DMS153 treated with DMSO at 0.1 percent for 48 hours (cell line): Measurements from ENCODE around the gene FAM120A.
A peak's percentile ranks its signal among the peaks of the same experiment; 100 is the strongest.
"Not testable (repeated sequence)": the region's sequence is repeated elsewhere in the genome, so short reads cannot be mapped to it uniquely, and the experiment has no call there.

ENCODE experiments used
- DNase-seq: peaks from one replicate; lab custom pipeline; 2025; ENCODE audit not compliant: unreplicated experiment; lab: John Stamatoyannopoulos, UW

The FAM120A gene

GRCh38 chr9:93450945-93451815 is at the start of gene FAM120A:
FAM120A (plus strand) TSS chr9:93451685; CDS start chr9:93451916, 231 bp downstream.
- peak; percentile 49 for DNase-seq

GRCh38 chr9:93406371-93406770 is 45.1 kb upstream of the FAM120A start:
- DNase-seq = no peak

DNA sequence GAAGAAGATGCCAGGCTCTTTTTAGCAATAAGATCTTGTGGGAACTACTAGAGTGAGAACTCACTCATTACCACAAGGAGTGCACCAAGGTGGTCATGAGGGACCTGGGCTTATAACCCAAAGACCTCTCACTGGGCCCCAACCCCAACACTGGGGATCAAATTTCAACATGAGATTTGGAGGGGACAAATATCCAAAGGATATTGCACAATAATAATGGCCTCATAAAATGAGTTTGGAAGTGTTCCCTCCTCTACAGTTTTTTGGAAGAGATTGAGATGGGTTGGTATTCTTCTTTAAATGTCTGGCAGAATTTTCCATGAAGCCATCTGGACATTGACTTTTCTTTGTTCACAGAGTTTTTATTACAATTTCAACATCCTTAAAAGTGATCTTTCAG is 38.0 kb upstream of the FAM120A start:
- DNase-seq = no peak

- no peak for DNase-seq
Observed at GRCh38 chr9:93415176-93415690, 36.3 kb upstream of the FAM120A start.

DNA sequence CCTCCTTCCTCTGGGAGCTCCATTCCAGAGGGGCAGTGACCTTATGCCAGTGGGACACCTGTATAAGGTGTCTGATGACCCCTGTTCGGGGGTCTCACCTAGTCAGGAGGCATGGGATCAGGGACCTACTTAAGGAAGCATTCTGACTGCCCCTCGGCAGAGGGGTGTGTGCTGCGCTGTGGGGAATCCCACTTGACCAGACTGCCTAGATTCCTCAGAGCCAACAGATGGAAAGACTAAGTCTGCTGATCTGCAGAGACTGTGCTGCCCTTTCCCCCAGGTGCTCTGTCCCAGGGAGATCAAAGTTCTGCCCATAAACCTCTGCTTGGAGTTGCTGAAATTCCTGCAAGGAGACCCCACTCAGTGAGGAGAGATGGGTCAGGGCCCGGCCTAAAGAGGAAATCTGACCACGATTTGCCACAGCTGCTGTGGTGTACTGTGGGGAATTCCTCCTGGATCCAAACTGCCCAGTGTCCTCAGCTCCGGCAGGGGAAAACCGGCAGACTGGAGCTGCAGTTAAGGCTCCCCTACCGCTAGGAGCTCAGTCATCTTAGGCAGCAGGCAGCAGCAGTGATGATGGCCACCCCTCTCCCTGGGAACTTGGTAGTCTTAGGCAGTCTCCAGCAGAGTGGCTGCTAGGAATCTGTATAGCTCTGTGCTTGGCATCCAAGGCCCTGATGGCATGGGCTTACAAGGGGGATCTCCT is 34.8 kb upstream of the FAM120A start:
- no peak for DNase-seq

GRCh38 chr9:93417538-93417937 is 33.9 kb upstream of the FAM120A start:
- DNase-seq = no peak

DNA sequence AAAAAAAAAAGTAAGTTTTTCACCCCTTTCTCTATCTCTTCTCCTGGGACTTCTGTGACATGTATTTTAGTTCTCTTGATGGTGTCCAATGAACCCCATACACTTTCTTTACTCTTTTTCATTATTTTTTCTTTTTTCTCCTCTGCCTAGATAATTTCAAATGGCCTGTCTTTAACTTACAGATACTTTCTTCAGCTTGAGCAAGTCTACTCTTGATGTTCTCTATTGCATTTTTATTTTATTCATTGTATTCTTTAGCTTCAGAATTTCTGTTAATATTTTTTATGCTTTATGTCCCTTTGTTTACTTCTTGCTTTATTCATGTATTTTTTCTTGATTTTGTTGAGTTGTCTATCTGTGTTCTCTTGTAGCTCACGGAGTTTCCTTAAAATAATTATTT is 32.5 kb upstream of the FAM120A start:
- no peak for DNase-seq

DNA sequence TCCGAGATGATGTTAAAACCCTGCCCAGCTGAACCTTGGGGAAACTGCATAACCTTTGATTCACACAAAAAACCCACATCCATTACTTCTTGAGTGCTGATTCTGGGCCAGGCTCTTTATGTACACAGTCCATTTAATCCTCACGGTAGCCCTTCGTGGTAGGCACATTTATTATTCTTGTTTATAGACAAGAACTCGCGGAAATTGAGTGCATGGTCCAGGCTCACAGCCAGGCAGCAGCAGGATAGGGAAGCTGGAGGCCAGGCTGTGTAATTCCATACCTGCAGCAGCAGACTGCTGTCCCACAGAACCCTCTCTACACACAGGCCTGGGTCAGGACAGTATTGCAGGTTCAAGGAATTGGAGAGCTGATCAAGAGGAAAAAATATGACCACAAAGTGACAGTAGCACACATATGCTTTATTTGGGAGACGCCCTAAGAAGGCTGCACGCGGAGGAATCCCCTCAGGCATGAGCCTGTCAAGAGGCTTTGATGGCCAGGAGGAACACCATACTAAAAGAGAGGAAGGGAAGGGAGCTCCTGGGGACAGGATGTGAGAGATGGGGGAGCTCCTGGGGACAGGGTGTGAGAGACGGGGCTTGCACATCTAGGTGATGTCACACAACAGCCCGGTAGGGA is 28.4 kb upstream of the FAM120A start:
- DNase-seq = no peak

GRCh38 chr9:93427655-93428379 is 23.7 kb upstream of the FAM120A start:
- DNase-seq = no peak

- no peak for DNase-seq
Observed at GRCh38 chr9:93431539-93432105, 19.9 kb upstream of the FAM120A start.

- no peak for DNase-seq
Observed at GRCh38 chr9:93432964-93433363, 18.5 kb upstream of the FAM120A start.

DNA sequence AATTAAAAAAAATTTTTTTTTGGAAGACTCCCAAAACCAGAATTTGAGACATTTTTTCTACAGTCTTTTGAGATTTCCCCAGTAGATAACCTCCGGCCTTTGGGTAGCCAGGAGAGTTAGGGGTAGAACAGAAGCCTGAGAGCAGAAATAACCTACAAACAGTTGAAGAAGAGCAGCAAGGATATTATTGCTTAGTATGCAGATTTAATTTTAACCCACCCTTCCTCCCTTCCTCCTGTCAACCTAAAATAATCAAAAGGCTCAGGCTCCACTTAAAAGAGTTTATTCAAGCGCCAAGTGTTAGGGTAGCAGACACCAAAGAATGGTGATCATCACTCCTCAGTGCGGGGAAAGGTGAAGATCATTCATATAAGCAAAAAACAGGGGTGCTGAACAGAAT is 17.4 kb upstream of the FAM120A start:
- no peak for DNase-seq

- DNase-seq = no peak
Observed at GRCh38 chr9:93435386-93435785, 16.1 kb upstream of the FAM120A start.

DNA sequence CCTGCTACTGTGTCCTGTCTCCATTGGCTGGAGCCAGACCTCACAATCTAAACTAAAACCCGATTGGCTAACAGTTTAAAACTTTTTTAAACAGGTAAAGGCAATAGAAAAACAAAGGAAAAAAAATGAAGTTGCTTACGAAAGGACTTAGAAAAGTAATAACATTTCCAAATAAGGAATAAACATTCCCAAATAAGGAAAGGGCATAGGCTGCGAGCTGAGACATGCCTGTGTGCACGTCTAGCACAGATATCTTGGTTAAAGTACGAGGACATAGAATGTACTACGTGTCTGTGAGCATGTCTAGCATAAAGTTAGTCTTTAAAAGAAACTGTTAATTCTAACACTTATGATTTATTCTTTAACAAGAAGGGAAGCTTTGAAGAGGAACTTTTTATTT is 15.3 kb upstream of the FAM120A start:
- no peak for DNase-seq

GRCh38 chr9:93436655-93437407 is 14.7 kb upstream of the FAM120A start:
- DNase-seq = no peak

DNA sequence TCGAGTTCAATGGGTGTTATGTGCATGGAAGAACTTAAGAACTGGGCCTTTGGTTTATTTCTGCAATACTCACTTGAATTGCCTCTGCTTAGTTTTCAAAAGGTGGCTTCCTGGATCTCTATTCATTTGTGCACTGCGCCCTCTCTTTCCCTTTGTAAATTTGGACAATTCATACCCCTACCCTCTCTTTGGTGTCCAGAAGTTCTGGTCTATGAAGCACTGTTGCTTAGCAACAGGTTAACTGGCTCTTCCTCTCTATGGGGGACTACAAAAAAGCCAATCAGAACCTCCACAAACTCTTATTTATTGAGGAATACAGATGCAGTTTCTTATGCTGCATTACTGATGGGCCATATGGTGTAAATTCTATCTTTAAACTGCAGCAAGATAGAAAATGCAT is 13.5 kb upstream of the FAM120A start:
- no peak for DNase-seq

GRCh38 chr9:93439301-93439700 is 12.2 kb upstream of the FAM120A start:
- not testable (repeated sequence) for DNase-seq

GRCh38 chr9:93440896-93441580 is 10.4 kb upstream of the FAM120A start:
- DNase-seq = no peak

DNA sequence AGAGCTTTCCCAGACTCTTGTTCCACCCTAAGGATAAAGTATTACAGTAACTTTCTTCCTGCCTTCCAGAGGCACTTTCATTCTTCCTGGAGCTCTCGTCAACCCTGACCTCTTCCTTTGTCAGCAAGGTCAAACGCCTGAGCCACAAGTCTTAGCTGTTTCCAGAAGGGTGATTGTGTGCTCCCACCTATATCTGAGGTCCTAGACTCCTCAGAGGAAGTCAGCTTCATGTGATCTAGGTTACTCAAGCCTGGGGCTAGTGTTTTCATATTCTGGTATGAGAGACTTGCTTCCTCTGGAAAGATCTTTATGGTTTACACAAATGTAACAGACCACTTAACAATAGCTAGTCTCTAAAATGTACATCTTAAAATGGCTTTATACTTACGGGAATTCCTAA is 5.4 kb upstream of the FAM120A start:
- DNase-seq = no peak
